Activated naive CD4-positive, alpha-beta T cell treated with anti-CD3 and anti-CD28 coated beads for 36 hours (primary cell): ENCODE results near the gene TCF12. TPM values are rescaled to one million over a fixed set of nuclear protein-coding genes. Genes with fewer than 3 reads are reported as not detected.

Source experiments
- CTCF ChIA-PET: fragments of 350-600 bp; sonication (Branson Sonifier 250); formaldehyde crosslinking; loops from one replicate; lab custom pipeline; 2021; ENCODE audit warnings: antibody characterized with exemption; lab: Charles Lee
- DNase-seq: peaks from one replicate; pipeline ENCODE4 v3.0.0-alpha.2; 2020
- H3K27ac Mint-ChIP-seq: one replicate; pipeline ENCODE4 v1.8.0; 2021; ENCODE audit warnings: mild to moderate bottlenecking, mixed read lengths
- H3K27me3 Mint-ChIP-seq: one replicate; pipeline ENCODE4 v1.8.0; 2021; ENCODE audit warnings: low read depth, mixed read lengths
- H3K36me3 Mint-ChIP-seq: one replicate; pipeline ENCODE4 v1.8.0; 2021; ENCODE audit warnings: low read depth, mixed read lengths
- H3K4me1 Mint-ChIP-seq: one replicate; pipeline ENCODE4 v1.8.0; 2021; ENCODE audit warnings: low read depth, mixed read lengths
- H3K4me3 Mint-ChIP-seq: one replicate; pipeline ENCODE4 v1.8.0; 2021; ENCODE audit warnings: mild to moderate bottlenecking, moderate library complexity, mixed read lengths
- H3K9me3 Mint-ChIP-seq: one replicate; pipeline ENCODE4 v1.8.0; 2021; ENCODE audit warnings: mixed read lengths
- intact Hi-C: fragments of 100-400 bp; cut with micrococcal nuclease; formaldehyde crosslinking; loops from one replicate; pipeline ENCODE4 v1.15.1; 2023
- total RNA-seq, 2 experiments: library from RNA; stranded (reverse); gene quantifications; one replicate each; pipeline ENCODE4 v1.2.3, GENCODE V29; 2021

Gene TCF12
- total RNA-seq, 2 experiments from 2014 or later = 65.7 to 70.7 TPM

GRCh38 chr15:56969265-56969895, 50.9 kb downstream of the TCF12 start:
- Mint-ChIP-seq H3K27ac (no peak overlapping the region), H3K4me1 (peaks cover 55% of the 10 kb centered on the region), H3K9me3 (no peaks in the 10 kb centered on the region), H3K4me3 (no peak overlapping the region), H3K27me3 (no peaks in the 10 kb centered on the region), H3K36me3 (peaks cover 2% of the 10 kb centered on the region)
- DNase-seq = no peak
- intact Hi-C loops = no loop called here
- CTCF ChIA-PET = interaction anchor here (0.9 kb wide), 1 partner anchor 22 kb away, joined by 3 read pairs; no protein-coding TSS in a partner anchor

- Mint-ChIP-seq H3K27me3 (no peaks in the 10 kb centered on the region), H3K4me3 (no peak overlapping the region), H3K9me3 (no peaks in the 10 kb centered on the region), H3K36me3 (peaks cover 4% of the 10 kb centered on the region), H3K4me1 (peaks cover 55% of the 10 kb centered on the region), H3K27ac (no peak overlapping the region)
- CTCF ChIA-PET = no interaction called here
- no peak for DNase-seq
- intact Hi-C loops = no loop called here
Measured at GRCh38 chr15:56971571-56971970, 53.1 kb downstream of the TCF12 start.

GRCh38 chr15:56972016-56972415, 53.6 kb downstream of the TCF12 start:
- H3K4me1 Mint-ChIP-seq = peaks cover 57% of the 10 kb centered on the region
- no peak for DNase-seq
- H3K9me3 Mint-ChIP-seq = no peaks in the 10 kb centered on the region
- peaks cover 4% of the 10 kb centered on the region for H3K36me3 Mint-ChIP-seq
- CTCF ChIA-PET = no interaction called here
- H3K27me3 Mint-ChIP-seq = no peaks in the 10 kb centered on the region
- no peak overlapping the region for H3K4me3 Mint-ChIP-seq
- H3K27ac Mint-ChIP-seq = no peak overlapping the region
- intact Hi-C loops = no loop called here

GRCh38 chr15:56972426-56972825, 54.0 kb downstream of the TCF12 start:
- intact Hi-C loops = no loop called here
- H3K4me3 Mint-ChIP-seq = no peak overlapping the region
- no peaks in the 10 kb centered on the region for H3K27me3 Mint-ChIP-seq
- CTCF ChIA-PET = no interaction called here
- H3K27ac Mint-ChIP-seq = no peak overlapping the region
- DNase-seq = no peak
- no peaks in the 10 kb centered on the region for H3K9me3 Mint-ChIP-seq
- H3K4me1 Mint-ChIP-seq = peaks cover 55% of the 10 kb centered on the region
- peaks cover 4% of the 10 kb centered on the region for H3K36me3 Mint-ChIP-seq

- Mint-ChIP-seq H3K27ac (no peak overlapping the region), H3K9me3 (no peaks in the 10 kb centered on the region), H3K4me1 (peaks cover 45% of the 10 kb centered on the region), H3K36me3 (peaks cover 4% of the 10 kb centered on the region), H3K4me3 (no peak overlapping the region), H3K27me3 (no peaks in the 10 kb centered on the region)
- intact Hi-C loops = no loop called here
- CTCF ChIA-PET = no interaction called here
- DNase-seq = no peak
Measured at GRCh38 chr15:56973463-56973862, 55.0 kb downstream of the TCF12 start.

- CTCF ChIA-PET = interaction anchor here (0.5 to 0.6 kb wide), 2 partner anchors 86 to 695 kb away, joined by 3 to 4 read pairs; no protein-coding TSS in a partner anchor
- H3K4me3 Mint-ChIP-seq = no peak overlapping the region
- H3K27ac Mint-ChIP-seq = no peak overlapping the region
- intact Hi-C loops = no loop called here
- H3K9me3 Mint-ChIP-seq = no peaks in the 10 kb centered on the region
- no peak for DNase-seq
- H3K36me3 Mint-ChIP-seq = peaks cover 2% of the 10 kb centered on the region
- H3K4me1 Mint-ChIP-seq = peaks cover 45% of the 10 kb centered on the region
- H3K27me3 Mint-ChIP-seq = no peaks in the 10 kb centered on the region
Measured at GRCh38 chr15:56977232-56977631, 58.8 kb downstream of the TCF12 start.

- Mint-ChIP-seq H3K27ac (no peak overlapping the region), H3K27me3 (no peaks in the 10 kb centered on the region), H3K4me1 (peaks cover 34% of the 10 kb centered on the region), H3K9me3 (no peaks in the 10 kb centered on the region), H3K36me3 (peaks cover 2% of the 10 kb centered on the region), H3K4me3 (no peak overlapping the region)
- no peak for DNase-seq
- CTCF ChIA-PET = no interaction called here
- intact Hi-C loops = no loop called here
Measured at GRCh38 chr15:56978898-56979662, 60.6 kb downstream of the TCF12 start.

GRCh38 chr15:56980473-56980872, 62.0 kb downstream of the TCF12 start:
- peaks cover 46% of the 10 kb centered on the region for H3K4me1 Mint-ChIP-seq

GRCh38 chr15:56981160-56981559, 62.7 kb downstream of the TCF12 start:
- no peaks in the 10 kb centered on the region for H3K27me3 Mint-ChIP-seq
- CTCF ChIA-PET = no interaction called here
- no peak overlapping the region for H3K4me3 Mint-ChIP-seq
- H3K9me3 Mint-ChIP-seq = no peaks in the 10 kb centered on the region
- H3K4me1 Mint-ChIP-seq = peaks cover 48% of the 10 kb centered on the region
- DNase-seq = no peak
- H3K36me3 Mint-ChIP-seq = no peaks in the 10 kb centered on the region
- H3K27ac Mint-ChIP-seq = no peak overlapping the region
- intact Hi-C loops = loop anchor here (10.0 kb wide), 2 partner anchors 216 to 486 kb away; no protein-coding TSS in a partner anchor

More at GRCh38 chr15:56980473-56980872, 62.0 kb downstream of the TCF12 start:
- DNase-seq = no peak
- Mint-ChIP-seq H3K4me3 (no peak overlapping the region), H3K9me3 (no peaks in the 10 kb centered on the region), H3K36me3 (peaks cover 2% of the 10 kb centered on the region), H3K27ac (no peak overlapping the region), H3K27me3 (no peaks in the 10 kb centered on the region)
- intact Hi-C loops = loop anchor here (10.0 kb wide), 2 partner anchors 216 to 486 kb away; no protein-coding TSS in a partner anchor
- CTCF ChIA-PET = interaction anchor here (0.5 to 1.0 kb wide), 2 partner anchors 10 to 89 kb away, joined by 3 to 4 read pairs; no protein-coding TSS in a partner anchor

GRCh38 chr15:56982987-56983386, 64.5 kb downstream of the TCF12 start:
- no peak for DNase-seq
- Mint-ChIP-seq H3K9me3 (no peaks in the 10 kb centered on the region), H3K4me1 (peaks cover 52% of the 10 kb centered on the region), H3K4me3 (no peak overlapping the region), H3K36me3 (no peaks in the 10 kb centered on the region), H3K27me3 (no peaks in the 10 kb centered on the region), H3K27ac (no peak overlapping the region)
- intact Hi-C loops = loop anchor here (10.0 kb wide), 2 partner anchors 218 to 488 kb away; no protein-coding TSS in a partner anchor
- CTCF ChIA-PET = no interaction called here

- Mint-ChIP-seq H3K4me3 (no peak overlapping the region), H3K27ac (no peak overlapping the region)
Measured at GRCh38 chr15:56984681-56985481, 66.4 kb downstream of the TCF12 start.

GRCh38 chr15:56985856-56986255, 67.4 kb downstream of the TCF12 start:
- peaks cover 52% of the 10 kb centered on the region for H3K4me1 Mint-ChIP-seq
- no peak overlapping the region for H3K27ac Mint-ChIP-seq
- DNase-seq = no peak
- H3K27me3 Mint-ChIP-seq = no peaks in the 10 kb centered on the region
- intact Hi-C loops = loop anchor here (2.0 to 10.0 kb wide), 3 partner anchors 67 to 491 kb away; partner anchors contain the start of gene TCF12
- H3K4me3 Mint-ChIP-seq = no peak overlapping the region
- no peaks in the 10 kb centered on the region for H3K9me3 Mint-ChIP-seq
- no peaks in the 10 kb centered on the region for H3K36me3 Mint-ChIP-seq
- CTCF ChIA-PET = no interaction called here

More at GRCh38 chr15:56984681-56985481, 66.4 kb downstream of the TCF12 start:
- H3K9me3 Mint-ChIP-seq = no peaks in the 10 kb centered on the region
- DNase-seq = no peak
- H3K36me3 Mint-ChIP-seq = no peaks in the 10 kb centered on the region
- intact Hi-C loops = loop anchor here (2.0 to 10.0 kb wide), 3 partner anchors 66 to 490 kb away; partner anchors contain the start of gene TCF12
- CTCF ChIA-PET = no interaction called here
- peaks cover 59% of the 10 kb centered on the region for H3K4me1 Mint-ChIP-seq
- no peaks in the 10 kb centered on the region for H3K27me3 Mint-ChIP-seq
